AG04450 (cell line): Measurements from ENCODE around the gene PLCL1. TPM values are rescaled to one million over a fixed set of nuclear protein-coding genes. Genes with fewer than 3 reads are reported as not detected.

Experiments used
- CTCF ChIA-PET: fragments of 300-600, 350-600 bp; formaldehyde crosslinking; extraction: SDS; loops from one replicate; lab custom pipeline; 2022; ENCODE audit warnings: antibody characterized with exemption, inconsistent platforms; lab: Charles Lee
- POLR2A ChIA-PET: fragments of 350-600 bp; formaldehyde crosslinking; extraction: SDS; loops from one replicate; lab custom pipeline; 2021; ENCODE audit warnings: antibody characterized with exemption, inconsistent platforms; lab: Yijun Ruan, JAX
- DNase-seq: peaks from one replicate; pipeline ENCODE4 v3.0.0-alpha.2; 2011; ENCODE audit warnings: low read depth, low spot score
- H3K27ac ChIP-seq: one replicate; pipeline ENCODE4 v1.5.1; 2012; ENCODE audit warnings: low read depth, low read length, control low read depth
- H3K27me3 ChIP-seq: one replicate; pipeline ENCODE4 v1.6.0; 2012; ENCODE audit warnings: low read length; ENCODE audit not compliant: control insufficient read depth, insufficient read depth
- H3K4me3 ChIP-seq: 2 replicates; pipeline ENCODE4 v1.5.1; 2011; ENCODE audit warnings: mild to moderate bottlenecking, low read depth, low read length, control low read depth
- H3K9me3 ChIP-seq: 2 replicates; pipeline ENCODE4 v1.5.1; 2012; ENCODE audit warnings: low read length; ENCODE audit not compliant: control insufficient read depth, insufficient read depth
- polyA plus RNA-seq: library from polyadenylated mRNA; depleted of rRNA; stranded (reverse); fragments of >200 nt; gene quantifications from 2 replicates; pipeline ENCODE4 v1.2.3, GENCODE V29; 2011
- TF ChIP-seq, protein P1 (sequence below): IDR thresholded peaks from 2 replicates; pipeline ENCODE4 v1.5.1; 2011; ENCODE audit warnings: low read depth, low read length, control low read depth, inconsistent platforms

The PLCL1 gene
- polyA plus RNA-seq, 1 experiment: 0.43 TPM

DNA sequence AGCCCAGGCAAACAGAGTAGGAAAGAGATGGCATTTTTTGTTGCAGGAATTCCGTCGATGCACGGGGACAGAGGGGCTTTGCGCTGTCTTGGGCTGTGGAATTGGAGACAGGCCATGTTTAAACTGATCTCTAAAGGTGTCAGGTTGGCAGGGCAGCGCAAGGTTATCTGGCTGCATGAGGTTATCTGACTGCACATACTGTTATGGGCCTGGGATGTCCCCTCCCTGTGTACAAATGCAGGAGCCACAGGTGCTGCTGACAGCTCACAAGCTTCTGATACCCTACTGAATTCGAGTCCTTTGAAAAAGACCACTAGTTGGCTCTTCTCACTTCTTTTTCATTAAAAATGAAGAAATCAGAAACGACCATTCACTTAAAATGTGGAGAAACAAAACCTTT is 255.4 kb downstream of the PLCL1 start:
- Histone ChIP-seq H3K9me3 (no peaks in the 10 kb centered on the region), H3K4me3 (no peak overlapping the region), H3K27ac (no peak overlapping the region), H3K27me3 (no peaks in the 10 kb centered on the region)
- no peak for DNase-seq
- ChIA-PET CTCF (no interaction called here), POLR2A (no interaction called here)
- TF ChIP-seq, protein P1, sequence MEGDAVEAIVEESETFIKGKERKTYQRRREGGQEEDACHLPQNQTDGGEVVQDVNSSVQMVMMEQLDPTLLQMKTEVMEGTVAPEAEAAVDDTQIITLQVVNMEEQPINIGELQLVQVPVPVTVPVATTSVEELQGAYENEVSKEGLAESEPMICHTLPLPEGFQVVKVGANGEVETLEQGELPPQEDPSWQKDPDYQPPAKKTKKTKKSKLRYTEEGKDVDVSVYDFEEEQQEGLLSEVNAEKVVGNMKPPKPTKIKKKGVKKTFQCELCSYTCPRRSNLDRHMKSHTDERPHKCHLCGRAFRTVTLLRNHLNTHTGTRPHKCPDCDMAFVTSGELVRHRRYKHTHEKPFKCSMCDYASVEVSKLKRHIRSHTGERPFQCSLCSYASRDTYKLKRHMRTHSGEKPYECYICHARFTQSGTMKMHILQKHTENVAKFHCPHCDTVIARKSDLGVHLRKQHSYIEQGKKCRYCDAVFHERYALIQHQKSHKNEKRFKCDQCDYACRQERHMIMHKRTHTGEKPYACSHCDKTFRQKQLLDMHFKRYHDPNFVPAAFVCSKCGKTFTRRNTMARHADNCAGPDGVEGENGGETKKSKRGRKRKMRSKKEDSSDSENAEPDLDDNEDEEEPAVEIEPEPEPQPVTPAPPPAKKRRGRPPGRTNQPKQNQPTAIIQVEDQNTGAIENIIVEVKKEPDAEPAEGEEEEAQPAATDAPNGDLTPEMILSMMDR: no peak

DNA sequence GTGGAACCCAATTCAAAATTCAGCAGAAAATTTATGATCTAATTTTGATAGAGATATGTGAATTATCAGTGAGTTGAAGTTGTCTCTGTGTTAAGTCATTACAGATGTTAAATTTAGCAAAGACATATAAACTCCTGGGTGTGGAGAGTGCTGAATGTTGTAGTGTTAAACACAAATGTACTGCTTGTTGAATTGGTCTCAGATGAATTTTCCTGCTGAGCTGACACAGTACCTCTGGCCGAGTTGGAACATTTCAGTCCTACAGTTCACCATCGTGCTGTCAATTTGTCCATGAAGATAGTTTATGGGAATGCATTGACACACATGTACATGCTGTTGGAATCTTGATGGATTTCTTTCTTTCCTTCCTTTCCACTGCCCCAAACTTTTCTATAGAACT is 255.9 kb downstream of the PLCL1 start:
- Histone ChIP-seq H3K9me3 (no peaks in the 10 kb centered on the region), H3K27ac (no peak overlapping the region), H3K4me3 (no peak overlapping the region), H3K27me3 (no peaks in the 10 kb centered on the region)
- ChIA-PET POLR2A (no interaction called here), CTCF (no interaction called here)
- TF ChIP-seq, protein P1: no peak
- no peak for DNase-seq

DNA sequence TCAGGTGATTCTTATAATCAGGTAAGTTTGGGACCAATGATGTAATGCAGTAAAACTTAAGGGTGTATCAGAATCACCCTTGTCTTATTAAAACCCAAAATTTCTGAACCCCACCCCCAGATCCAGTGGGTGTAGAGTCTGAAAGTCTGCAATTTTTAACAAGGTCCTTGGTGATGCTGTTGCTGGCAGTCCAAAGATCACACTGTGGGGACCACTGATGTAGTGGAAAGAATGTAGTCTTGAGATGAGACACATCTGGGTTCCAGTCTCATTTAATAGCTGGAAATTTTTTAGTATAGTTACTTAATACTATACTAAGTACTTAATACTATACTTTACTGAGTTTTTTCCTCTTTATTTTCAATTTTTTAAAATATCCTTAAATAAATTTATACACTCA is 258.4 kb downstream of the PLCL1 start:
- Histone ChIP-seq H3K9me3 (no peaks in the 10 kb centered on the region), H3K27ac (no peak overlapping the region), H3K4me3 (no peak overlapping the region), H3K27me3 (no peaks in the 10 kb centered on the region)
- POLR2A ChIA-PET: no interaction called here
- CTCF ChIA-PET: interaction anchor here (1.1 kb wide), 1 partner anchor 10 kb away, joined by 3 read pairs; no protein-coding TSS in a partner anchor
- TF ChIP-seq, protein P1: no peak
- no peak for DNase-seq

DNA sequence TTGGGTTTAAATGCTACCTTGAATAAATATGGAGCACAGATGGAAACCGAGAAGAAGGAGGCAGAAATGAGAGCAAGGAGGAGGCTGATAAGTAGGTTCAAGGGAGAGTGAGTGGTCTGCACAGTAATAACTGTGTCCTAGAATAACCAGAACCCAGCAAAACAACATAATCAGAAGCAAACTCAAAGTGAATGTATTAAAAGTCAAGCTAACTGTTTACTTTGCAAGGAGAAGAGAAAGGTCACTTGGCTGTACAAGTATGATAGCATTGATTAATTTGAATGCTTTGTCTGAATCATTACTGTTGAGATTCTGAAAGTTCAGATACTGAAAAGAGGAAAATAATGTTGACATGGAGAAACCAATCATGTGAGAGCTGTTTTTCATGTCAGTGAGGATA is 258.8 kb downstream of the PLCL1 start:
- Histone ChIP-seq H3K27ac (no peak overlapping the region), H3K27me3 (no peaks in the 10 kb centered on the region), H3K9me3 (no peaks in the 10 kb centered on the region), H3K4me3 (no peak overlapping the region)
- no peak for DNase-seq
- TF ChIP-seq, protein P1: no peak
- POLR2A ChIA-PET: no interaction called here
- CTCF ChIA-PET: no interaction called here

DNA sequence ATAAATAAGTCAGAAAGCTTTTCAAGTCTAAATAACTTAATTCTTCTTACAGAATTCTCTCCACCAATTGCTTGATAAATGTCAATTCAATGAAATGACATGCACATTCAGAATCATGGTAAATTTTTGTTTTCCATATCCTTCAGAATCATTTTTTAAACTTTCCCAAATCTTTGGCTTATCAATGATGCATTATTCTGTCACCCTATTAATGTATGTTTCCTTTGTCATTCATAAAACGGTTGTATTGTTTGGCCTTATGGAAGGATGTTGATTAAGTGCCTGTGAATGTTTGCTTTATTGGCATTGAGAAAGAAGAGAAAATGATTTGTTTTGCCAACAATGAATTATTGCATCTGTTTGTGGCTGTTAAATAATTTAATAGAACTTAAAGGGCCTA is 260.9 kb downstream of the PLCL1 start:
- Histone ChIP-seq H3K4me3 (no peak overlapping the region), H3K9me3 (no peaks in the 10 kb centered on the region), H3K27ac (no peak overlapping the region), H3K27me3 (no peaks in the 10 kb centered on the region)
- no peak for DNase-seq
- ChIA-PET POLR2A (no interaction called here), CTCF (interaction anchor here (0.8 kb wide), 1 partner anchor 10 kb away, joined by 3 read pairs; no protein-coding TSS in a partner anchor)
- TF ChIP-seq, protein P1: no peak
